NB4 (cell line): Measurements from ENCODE around the gene GLMP.

Source experiments
- TF ChIP-seq, protein P1 (sequence below): IDR thresholded peaks from one replicate; pipeline ENCODE4 v1.5.1; 2012; ENCODE audit warnings: low read depth, low read length
- TF ChIP-seq, protein P2 (sequence below): IDR thresholded peaks from 2 replicates; pipeline ENCODE4 v1.6.1; 2011; ENCODE audit warnings: low read depth, low read length

DNA sequence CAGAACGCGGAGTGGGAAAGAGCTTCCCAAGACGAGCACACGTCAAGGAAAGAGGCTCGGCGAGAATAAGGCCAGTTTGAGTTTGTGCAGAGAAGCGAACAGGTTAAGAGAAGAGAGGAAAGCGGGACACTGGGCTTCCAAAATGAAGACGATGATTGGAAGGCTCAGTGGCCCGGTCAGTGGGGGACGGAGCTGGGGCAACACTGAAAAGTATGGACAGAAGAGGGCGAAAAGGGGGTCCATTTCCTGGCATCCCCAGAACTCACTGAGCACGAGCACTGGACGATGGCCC, 42.4 kb upstream of the GLMP start:
- TF ChIP-seq, protein P1, sequence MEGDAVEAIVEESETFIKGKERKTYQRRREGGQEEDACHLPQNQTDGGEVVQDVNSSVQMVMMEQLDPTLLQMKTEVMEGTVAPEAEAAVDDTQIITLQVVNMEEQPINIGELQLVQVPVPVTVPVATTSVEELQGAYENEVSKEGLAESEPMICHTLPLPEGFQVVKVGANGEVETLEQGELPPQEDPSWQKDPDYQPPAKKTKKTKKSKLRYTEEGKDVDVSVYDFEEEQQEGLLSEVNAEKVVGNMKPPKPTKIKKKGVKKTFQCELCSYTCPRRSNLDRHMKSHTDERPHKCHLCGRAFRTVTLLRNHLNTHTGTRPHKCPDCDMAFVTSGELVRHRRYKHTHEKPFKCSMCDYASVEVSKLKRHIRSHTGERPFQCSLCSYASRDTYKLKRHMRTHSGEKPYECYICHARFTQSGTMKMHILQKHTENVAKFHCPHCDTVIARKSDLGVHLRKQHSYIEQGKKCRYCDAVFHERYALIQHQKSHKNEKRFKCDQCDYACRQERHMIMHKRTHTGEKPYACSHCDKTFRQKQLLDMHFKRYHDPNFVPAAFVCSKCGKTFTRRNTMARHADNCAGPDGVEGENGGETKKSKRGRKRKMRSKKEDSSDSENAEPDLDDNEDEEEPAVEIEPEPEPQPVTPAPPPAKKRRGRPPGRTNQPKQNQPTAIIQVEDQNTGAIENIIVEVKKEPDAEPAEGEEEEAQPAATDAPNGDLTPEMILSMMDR, result no peak
- TF ChIP-seq, protein P2, sequence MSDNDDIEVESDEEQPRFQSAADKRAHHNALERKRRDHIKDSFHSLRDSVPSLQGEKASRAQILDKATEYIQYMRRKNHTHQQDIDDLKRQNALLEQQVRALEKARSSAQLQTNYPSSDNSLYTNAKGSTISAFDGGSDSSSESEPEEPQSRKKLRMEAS, result no peak; the same call in 1 of the 2 replicates
